Frontal cortex (tissue), 4 donors: Measurements from ENCODE around the gene NFASC. TPM values are rescaled to one million over a fixed set of nuclear protein-coding genes. Genes with fewer than 3 reads are reported as not detected.

ENCODE experiments used
- DNase-seq, 2 donors: peaks; one replicate each; pipeline ENCODE4 v3.0.0; 2012; ENCODE audit warnings: low spot score in 2 of 2
- FAIRE-seq: peaks from 2 replicates; lab custom pipeline; 2012; peaks lifted over from hg19 to GRCh38; lab: Jason Lieb, UNC
- total RNA-seq: library from RNA; depleted of rRNA; stranded (reverse); fragments of >200 nt; gene quantifications from one replicate; pipeline ENCODE4 v1.2.3, GENCODE V29; 2014
- donor health status: control.
- donor health status: control.
- donor health status: control.

Gene NFASC
- total RNA-seq, 1 donor from 2014 or later: 27.3 TPM

DNA sequence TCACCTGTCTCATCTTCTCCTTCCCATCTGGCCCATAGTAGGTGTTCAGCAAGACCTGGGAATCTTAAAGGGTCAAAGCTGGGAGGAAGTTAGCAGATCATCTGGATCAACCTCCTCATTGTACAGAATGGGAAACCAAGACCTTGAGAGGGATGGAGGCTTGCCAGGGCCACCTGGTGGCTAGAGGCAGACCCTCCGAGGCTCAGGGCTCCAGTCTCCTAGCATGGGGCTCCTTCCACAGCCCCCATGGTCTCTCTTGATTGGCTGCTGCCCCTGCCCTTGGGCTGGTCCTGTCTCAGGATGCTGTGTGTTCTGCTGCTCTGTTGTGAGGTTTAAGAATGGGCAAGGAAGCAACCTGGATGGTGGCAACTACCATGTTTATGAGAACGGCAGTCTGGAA, 103.7 kb downstream of the NFASC start:
- no peak for FAIRE-seq
- no peak for DNase-seq

DNA sequence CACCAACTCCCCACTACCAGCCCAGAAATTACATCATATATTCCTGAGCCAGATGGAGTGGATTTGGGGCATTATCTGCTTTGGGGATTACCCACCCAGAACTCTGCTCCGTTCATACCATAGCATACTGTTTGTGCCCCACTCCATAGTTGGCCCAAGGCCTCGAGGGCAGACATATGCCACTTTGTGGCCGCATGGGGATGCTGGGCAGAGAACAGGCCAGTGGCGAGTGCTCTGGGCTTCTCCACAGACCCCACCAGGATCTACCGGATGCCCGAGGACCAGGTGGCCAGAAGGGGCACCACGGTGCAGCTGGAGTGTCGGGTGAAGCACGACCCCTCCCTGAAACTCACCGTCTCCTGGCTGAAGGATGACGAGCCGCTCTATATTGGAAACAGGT, 104.4 kb downstream of the NFASC start:
- no peak for DNase-seq
- FAIRE-seq: no peak

DNA sequence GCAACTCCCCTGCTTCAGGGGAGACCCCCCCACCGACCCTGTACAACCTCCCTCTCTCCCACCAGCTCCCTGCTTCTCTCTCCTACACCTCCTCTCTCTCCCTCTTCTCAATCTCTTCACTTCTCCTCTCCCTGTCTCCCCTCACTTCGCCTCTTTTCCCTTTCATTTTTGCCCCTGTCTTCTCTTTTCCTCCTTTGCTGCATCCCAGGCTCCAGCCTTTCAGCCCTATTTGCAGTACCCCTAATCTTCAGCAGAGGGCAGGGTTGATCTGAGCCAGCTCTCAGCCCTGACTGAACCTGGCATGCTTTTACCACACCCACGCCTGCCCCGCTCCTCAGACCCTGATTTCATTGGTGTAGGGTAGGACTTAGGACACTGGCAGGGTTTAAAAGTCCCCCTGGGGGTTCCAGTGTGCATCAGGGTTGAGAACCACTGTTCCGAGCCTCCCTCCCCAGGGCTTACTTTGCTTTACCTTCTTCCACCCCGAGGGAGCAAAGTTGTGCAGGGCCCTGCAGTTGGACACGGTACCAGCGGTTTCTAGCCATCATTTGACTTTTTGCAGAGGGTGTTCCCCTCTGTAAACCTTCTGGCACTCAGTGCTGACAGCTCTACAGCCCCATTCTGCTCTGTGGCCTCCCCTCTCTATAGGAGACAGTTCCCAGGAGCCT, 105.0 kb downstream of the NFASC start:
- FAIRE-seq: no peak
- DNase-seq: peak; percentile 40 to 81

DNA sequence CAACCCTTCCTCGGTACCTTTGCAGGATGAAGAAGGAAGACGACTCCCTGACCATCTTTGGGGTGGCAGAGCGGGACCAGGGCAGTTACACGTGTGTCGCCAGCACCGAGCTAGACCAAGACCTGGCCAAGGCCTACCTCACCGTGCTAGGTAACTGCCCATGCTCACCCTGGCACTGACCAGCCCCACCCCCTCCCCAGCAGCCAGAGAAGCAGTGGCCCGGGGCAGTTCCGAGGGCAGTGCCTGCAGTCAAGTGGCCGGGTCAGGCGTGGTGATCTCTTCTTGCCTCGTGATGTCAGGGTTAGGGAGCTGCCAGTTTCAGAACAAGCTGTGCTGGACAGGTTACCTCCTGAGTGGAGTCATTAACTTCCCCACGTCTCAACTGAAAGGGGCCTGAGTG, 106.0 kb downstream of the NFASC start:
- no peak for DNase-seq

DNA sequence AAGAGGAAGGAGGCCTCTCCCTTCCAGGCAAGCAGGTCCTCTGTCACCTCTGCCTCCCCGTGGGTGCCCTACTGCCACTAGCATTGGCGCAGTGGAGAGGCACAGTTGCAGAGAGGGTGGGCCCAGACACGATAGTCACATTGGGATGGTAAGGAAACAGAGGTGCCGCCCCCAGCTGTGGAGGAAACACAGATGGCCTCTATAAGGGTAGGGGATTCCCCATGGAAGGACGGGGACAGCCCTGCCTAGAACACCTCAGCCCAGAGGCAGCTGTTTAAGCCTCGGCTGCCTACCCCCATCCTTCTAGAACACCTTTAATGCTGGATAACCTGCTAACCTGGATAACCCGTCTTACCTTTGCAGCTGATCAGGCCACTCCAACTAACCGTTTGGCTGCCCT, 106.7 kb downstream of the NFASC start:
- DNase-seq: no peak
- FAIRE-seq: no peak

More for the DNA sequence above, 106.0 kb downstream of the NFASC start:
- FAIRE-seq: no peak

DNA sequence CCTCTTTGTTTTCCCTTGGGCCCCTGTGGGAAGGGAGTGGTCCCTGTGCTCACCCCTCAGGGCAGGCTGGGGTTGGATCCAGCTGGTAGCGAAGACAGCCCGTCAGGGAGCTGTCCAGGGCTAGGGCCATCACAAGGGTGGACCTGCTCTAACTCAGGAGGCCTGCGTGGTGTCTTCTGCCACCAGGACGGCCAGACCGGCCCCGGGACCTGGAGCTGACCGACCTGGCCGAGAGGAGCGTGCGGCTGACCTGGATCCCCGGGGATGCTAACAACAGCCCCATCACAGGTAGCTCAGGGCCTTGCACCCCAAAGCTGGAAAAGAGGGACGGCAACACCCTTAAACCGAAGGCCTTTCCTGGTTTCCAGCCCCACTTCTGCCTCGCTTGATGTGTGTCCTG, 108.1 kb downstream of the NFASC start:
- no peak for FAIRE-seq
- no peak for DNase-seq

DNA sequence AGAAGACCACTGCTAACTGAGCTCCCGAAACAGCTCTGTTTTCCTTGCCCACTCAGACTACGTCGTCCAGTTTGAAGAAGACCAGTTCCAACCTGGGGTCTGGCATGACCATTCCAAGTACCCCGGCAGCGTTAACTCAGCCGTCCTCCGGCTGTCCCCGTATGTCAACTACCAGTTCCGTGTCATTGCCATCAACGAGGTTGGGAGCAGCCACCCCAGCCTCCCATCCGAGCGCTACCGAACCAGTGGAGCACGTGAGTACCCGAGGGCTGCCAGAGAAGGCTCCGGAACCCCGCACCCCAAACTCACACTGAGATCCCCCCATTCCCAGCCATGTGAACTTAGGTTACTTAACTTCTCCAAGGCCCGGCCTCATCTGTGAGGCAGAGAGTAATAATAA, 108.6 kb downstream of the NFASC start:
- FAIRE-seq (no peak), DNase-seq (no peak)

DNA sequence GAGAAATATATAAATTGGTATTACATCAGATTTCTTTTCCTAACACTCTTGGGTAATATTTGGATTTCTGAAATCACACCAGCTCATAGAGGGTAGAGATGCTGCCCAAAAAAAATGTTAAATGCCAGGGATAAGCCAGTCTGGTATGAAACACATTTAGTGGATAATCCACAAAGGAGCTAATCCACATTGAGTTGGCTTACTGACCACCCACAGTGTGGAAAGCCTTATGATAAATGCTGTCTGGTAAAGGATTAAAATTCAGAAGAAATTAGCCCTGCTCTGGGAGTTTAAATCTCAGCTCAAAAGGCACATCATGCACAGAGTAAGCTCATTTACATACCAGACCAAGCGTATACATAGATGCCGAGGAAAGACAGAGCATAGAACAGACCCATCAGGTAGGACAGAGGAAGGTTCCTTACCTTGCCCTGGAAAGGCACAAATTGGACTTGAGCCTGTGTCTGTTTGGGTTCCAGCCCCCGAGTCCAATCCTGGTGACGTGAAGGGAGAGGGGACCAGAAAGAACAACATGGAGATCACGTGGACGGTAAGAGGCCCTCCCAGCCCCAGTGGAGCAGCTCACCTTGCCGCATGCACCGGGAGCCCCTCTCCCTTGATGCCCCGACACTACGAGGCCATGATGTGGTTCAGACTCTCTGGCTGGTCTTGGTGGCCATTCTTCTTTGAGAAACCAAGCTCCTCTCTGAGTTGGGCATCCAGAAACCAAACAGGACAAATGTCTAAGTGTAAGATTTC, 109.4 kb downstream of the NFASC start:
- DNase-seq: no peak
- no peak for FAIRE-seq

DNA sequence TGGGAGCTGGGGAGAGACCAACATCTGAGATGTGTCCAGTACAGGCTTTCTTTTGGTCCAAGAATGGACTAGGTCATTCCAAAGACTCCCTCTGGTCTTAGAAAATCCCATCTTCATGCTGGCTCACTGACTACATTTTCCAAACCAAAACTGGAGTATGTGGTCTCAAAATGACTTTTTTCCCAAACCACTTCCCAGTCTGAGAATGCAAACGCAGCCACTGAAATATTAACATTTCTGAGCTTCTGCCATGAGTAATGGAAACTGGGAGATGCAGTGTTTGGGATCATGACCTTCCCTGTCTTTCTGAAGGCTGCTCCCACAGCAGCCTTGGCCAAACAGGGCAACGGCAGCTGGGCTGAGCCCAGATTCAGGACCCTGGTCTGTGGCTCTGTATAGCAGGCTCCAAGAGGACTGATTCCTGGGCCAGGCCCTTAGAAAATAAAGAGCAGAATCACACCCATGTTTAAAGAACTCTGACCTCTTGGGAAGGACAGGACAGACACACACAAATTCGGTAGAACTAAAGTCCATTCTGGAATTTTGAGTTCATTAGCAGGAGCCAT, 110.3 kb downstream of the NFASC start:
- FAIRE-seq (no peak), DNase-seq (no peak)

DNA sequence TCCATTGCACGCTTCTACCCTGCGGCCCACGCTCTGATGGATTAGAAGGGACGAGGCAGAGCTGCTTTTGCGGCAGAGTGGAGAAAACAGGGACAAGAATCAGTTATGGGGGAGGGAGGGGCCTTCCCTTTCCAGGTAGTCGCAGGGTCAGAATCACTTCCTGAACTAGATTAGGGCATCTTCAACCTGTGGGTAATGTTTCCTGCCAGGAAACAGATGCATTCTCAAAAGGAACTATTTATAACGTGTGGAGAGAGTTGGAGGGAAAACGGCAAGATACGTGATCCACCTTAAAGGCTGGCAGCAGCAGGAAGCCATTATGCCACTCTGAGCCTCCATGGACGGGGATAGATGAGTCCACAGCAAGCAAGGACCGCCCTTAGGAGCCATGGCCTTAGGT, 112.5 kb downstream of the NFASC start:
- FAIRE-seq (no peak), DNase-seq (no peak)

DNA sequence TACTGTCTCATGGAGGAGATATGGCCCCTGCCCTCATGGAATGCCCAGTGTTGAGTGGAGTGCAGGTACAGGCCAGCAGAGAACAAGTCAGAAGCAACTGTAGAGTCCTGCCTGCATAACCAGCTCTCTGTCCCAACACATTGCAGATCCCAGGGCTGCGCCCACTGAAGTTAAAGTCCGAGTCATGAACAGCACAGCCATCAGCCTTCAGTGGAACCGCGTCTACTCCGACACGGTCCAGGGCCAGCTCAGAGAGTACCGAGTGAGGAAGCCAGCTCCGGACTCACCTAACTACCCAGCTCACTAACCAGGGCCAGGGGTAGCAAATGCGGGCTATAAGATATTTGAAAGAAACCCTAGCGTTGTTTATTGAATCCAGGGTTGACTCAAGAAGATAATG, 113.2 kb downstream of the NFASC start:
- FAIRE-seq: no peak

DNA sequence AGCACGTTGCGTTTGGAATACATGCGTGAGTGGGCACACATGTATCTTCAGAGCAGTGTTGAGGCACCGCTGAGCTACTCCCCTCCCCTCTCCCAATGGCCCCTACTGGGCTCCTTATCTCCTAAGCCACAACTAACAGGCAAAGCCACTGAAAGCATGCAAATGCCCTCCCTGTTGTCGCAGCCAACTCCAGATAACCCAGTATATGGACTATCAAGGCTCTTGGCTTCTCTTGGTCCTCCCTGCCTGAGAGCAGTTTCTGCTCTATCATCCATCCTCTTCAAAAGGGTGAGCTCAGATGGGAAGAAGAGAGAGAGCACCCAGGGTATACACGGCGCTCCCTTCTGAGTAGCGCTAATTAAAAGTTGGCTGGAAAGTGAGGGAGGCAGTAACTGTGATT, 113.8 kb downstream of the NFASC start:
- no peak for FAIRE-seq
- DNase-seq: no peak

More for the DNA sequence above, 113.2 kb downstream of the NFASC start:
- no peak for DNase-seq

DNA sequence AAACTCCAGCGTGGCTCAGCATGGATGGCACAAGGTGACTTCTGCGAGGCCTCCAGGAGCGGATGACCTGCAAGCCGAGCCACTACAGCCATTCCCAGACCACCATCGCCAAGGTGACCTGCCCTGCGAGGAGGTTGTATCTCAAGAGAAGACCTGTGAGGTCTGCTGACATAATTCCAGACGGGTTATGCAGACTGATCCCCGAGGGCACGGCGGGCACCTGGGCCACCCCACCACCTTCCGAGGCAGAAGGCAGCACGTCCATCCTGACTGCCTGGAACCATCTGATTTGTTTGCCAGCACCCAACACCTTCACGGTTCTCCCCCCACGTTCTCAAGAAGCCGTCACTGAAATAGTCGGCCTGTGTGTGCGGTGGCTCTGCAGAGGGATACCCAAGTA, 115.5 kb downstream of the NFASC start:
- DNase-seq (no peak), FAIRE-seq (no peak)

DNA sequence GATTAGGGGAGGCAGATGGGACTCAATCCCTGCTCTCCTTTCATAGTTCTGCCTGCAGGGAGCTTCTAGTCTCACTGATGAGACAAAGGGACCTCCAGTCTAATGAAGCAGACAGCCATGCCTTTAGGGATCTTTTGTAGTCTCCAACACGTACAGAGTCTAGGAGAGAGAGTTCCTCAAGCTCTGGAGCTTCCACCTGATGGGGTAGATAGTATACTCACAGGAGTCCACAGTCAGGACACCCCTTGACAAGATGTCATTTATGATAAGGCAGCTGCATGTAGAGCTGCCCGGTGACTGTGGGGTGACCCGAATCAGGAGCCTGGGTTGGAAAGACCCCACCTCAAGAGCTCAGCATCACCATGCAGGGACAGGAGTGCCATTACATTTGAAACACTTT, 117.0 kb downstream of the NFASC start:
- DNase-seq (no peak), FAIRE-seq (no peak)

DNA sequence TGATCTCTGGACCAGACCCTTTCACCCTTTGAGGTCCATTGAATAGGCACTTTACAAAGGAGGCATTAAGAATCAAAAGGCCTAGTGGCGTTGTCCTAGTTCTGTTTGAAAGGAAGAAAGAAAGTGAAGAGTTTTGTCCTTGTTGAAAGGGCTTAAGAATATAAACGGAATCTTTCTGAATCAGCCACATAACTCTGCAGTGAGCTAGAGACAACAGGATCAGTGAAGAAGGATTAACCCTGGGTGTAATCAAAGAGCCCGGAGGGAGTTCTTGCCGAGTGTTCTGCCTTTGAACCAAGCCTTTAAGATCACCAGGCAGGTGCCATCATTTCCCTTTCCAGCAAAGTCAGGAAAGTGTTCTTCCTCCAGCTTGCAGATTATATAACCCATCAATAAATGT, 117.5 kb downstream of the NFASC start:
- FAIRE-seq (no peak), DNase-seq (no peak)

DNA sequence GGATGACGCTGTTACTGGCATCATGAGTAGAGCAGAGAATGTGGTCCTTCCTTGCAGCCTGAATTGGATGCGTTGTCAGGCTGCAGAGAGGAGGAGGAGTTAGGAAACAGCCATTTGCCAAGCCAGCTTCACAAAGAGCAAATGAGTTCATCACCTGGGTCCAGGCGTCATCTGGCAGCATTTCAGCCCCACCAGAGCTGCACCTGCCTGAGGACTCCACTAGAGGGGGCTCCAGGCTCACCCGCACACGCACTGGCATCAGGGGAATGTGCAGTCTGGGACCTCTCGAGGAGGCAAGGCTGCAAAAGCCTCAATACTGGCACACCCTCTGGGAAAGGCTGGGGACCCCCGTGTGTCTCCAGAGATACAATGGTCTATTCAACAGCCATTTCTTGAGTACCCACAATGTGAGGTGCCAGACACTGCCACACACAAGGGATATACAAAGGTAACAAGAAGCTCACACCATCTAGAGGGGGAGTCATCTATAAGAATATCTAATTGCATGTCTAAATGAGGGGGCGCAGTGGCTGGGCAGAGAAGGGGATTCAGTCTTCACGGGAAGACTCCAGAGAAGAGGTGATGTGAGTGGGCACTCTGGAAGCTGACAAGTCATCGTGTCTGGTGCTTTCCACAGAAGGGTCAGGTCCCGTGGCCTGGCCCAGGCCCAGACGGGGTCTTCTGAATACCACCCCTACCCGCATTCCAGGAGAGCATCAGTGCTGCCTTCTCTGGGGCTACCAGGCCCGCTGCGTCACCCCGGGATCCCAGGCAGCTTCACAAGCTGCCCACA, 118.8 kb downstream of the NFASC start:
- no peak for FAIRE-seq
- peak; percentile 73 to 89 for DNase-seq

DNA sequence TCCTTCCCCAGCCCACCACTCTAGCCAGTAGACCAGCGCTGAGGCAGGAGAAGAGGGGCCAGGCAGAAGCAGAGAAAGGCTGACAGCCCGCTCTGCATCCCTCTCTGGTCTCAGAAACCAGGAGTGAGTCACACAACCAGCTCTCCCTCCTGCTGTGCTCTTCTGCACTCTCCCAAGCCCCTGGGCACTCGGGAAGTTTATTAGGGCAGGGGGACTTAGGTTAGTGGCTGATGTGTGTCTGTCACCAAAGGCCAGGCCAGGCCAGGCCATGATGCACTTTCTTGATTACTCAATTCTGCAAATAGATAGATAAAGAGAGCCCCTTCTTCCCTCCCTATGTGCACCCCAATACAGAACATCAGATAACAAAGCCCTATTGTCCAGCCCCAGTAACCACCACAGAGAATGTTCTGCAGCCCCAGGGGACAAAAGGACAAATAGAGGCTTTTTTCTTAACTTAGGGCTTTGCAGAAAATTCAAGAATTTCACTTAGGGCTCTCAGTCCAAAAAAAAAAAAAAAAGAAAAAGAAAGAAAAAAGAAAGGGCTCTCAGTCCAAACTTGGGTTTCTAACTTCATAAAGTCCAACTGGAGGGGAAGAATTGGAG, 119.5 kb downstream of the NFASC start:
- FAIRE-seq: no peak
- DNase-seq: peak in 1 of 2 donors; percentile 63

DNA sequence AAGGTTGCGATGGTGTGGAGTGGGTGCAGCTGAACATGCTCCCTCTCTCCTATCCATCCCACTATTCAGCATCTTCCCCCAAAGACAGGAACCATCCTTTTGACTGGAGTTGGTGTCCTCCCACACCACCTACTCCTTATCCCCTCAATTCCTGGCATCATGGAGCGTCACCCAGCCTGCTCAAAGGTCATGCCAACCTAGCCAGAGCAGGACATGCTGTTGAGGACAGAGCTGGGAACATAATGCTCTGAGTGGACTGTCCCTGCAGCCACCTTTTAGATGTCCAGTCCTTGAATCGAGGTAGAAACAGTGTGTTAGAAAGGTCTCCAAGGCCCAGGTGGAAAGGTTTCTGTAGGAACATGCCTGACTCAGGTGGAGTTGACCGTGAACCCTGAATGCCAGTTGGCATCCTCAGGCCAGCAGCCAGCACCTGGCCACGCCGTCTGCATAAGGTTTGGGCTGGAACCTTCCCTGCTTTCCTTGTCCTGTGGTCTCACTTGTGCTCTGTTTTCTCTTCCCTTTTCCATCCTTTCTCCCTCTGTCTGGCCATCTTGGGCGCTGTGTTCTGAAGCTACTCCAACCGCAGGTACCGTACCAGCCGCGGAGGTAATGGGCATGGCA, 120.2 kb downstream of the NFASC start:
- FAIRE-seq (no peak), DNase-seq (no peak)

DNA sequence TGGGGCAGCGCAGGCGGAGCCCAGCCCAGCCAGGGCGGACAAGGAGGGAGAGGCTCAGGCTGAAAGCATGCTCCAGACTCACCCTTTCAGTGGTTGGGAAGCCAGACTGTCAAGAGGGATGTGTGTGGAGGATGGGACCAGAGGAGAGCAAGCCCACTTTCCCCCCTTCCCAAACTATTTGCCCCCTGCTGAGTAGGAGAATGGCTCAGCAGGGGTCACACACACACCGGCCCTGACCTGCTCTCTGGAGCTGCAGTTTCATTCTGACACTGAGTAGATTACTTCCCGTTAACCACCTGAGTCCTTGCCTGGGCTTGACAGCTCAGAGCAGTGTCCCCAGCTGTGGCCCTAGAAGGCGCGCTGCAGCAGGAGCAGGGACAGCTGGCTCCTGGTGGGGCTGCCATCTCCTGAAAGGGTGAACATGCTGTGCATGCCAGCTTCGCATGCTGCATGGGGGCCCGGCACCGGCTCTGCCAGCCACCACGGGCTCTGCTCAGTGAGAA, 120.7 kb downstream of the NFASC start:
- DNase-seq (no peak), FAIRE-seq (no peak)
